ENCODE results near the gene CLN5.
"Not testable (repeated sequence)": the region's sequence is repeated elsewhere in the genome, so short reads cannot be mapped to it uniquely, and the experiment has no call there.

The CLN5 gene

DNA sequence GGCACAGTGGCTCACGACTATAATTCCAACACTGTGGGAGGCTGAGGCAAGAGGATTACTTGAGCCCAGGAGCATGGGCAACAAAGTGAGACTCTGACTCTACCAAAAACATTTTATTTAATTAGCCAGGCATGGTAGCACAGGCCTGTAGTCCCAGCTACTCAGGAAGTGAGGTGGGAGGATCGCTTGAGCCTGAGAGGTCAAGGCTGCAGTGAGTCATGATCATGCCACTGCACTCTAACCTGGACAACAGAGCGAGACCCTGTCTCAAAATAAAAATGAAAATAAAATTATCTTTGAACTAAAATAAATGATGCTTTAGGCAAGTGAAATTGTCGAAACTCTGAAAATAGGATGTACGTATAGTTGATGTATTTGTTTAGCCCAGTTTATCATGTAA, 8.2 kb upstream of the CLN5 start:
- TF ChIP-seq JUND (IDR thresholded peaks at IDR 0.05; ENCODE audit: low read depth), result no peak
- in situ Hi-C loops (cut with HindIII; ENCODE audit: low pct_unique_long_range_greater_than_20kb, low sequenced_read_pairs), result no loop called here
- DNase-seq (ENCODE audit: low read depth in 1 of 2, low spot score in 1 of 2), result no peak

DNA sequence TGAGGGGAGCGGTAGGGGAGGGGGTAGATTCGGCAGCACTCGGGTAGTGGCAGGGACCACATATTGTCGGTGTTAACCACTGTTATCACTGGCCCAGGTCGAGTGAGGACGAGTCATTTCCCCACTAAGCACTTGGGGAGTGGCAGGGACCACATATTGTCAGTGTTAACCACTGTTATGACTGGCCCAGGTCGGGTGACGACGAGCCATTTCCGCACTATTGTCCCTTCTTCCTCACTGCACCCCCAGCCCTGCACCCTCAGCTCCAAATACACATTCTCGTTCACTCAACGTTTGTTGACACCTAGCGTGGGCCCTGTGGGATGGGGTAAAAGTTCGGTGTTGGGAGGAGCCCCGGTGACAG, 467 bp upstream of the CLN5 start:
- no peak for TF ChIP-seq JUND (IDR thresholded peaks at IDR 0.05; ENCODE audit: low read depth)
- DNase-seq (ENCODE audit: low read depth in 1 of 2, low spot score in 1 of 2), result no peak
- in situ Hi-C loops (cut with HindIII; ENCODE audit: low pct_unique_long_range_greater_than_20kb, low sequenced_read_pairs), result no loop called here

DNA sequence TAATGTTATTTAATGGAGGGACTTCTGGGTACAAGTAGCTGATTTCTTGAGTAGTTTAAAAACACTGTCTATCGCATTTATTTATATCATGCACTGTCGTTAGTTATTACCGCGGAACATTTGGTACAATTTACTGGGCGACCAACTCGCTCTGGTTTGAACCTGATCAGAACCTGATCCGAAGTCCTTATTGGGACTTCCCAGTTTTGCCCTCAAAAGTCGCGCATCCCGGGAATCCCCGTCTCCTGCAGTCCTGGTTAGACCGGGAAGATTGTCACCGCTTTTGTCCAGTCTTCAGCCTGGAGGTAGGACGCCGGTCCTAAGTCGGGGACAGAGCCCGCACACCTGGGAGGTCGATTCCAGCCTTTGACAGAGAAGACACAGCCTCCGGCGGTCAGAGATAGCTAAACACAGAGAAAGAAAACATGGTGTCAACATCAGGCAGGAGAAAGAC, 694 bp downstream of the CLN5 start:
- no peak for TF ChIP-seq JUND (IDR thresholded peaks at IDR 0.05; ENCODE audit: low read depth)
- in situ Hi-C loops (cut with HindIII; ENCODE audit: low pct_unique_long_range_greater_than_20kb, low sequenced_read_pairs), result no loop called here
- DNase-seq (ENCODE audit: low read depth in 1 of 2, low spot score in 1 of 2), result peak in 1 of 2 experiments; percentile 24

DNA sequence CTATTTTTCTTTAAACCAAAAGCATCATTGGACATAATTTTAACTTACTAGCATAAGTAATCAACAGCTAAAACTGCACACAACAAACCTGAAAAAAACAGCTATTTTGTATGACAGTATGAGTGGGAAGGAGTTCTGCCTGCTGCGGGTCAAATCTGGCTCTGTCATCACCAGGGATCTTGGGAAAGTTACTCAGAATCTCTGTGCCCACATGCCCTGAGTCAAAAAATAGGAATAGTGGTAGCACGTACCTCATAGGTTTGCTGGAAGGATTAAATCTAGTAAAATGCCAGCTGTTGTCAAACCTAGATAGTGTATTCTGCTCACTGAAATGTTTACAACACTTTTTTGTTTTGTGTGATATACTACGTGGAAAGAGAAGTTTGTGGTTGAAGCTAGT, 1.1 kb downstream of the CLN5 start:
- TF ChIP-seq JUND (IDR thresholded peaks at IDR 0.05; ENCODE audit: low read depth), result no peak
- in situ Hi-C loops (cut with HindIII; ENCODE audit: low pct_unique_long_range_greater_than_20kb, low sequenced_read_pairs), result no loop called here
- no peak for DNase-seq (ENCODE audit: low read depth in 1 of 2, low spot score in 1 of 2)

DNA sequence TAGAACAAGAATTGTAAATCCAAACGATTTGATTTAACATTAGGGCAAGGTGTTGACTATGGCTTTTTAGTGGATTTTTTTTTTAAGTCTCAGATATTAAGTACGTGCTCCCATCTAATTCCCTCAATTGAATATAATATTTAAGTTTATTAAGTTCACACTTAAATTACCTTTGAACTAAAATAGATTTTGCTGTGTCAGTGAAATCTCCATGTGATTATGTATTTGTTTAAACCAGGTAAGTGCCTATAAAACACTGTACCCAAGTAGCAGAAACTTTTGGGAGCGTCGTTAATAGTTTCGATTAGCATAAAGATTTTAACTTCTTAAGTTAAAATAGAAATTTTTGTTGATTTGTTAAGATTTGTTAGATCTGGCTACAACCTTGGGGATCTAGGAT, 1.6 kb downstream of the CLN5 start:
- TF ChIP-seq JUND (IDR thresholded peaks at IDR 0.05; ENCODE audit: low read depth), result no peak
- in situ Hi-C loops (cut with HindIII; ENCODE audit: low pct_unique_long_range_greater_than_20kb, low sequenced_read_pairs), result no loop called here
- DNase-seq (ENCODE audit: low read depth in 1 of 2, low spot score in 1 of 2), result no peak

DNA sequence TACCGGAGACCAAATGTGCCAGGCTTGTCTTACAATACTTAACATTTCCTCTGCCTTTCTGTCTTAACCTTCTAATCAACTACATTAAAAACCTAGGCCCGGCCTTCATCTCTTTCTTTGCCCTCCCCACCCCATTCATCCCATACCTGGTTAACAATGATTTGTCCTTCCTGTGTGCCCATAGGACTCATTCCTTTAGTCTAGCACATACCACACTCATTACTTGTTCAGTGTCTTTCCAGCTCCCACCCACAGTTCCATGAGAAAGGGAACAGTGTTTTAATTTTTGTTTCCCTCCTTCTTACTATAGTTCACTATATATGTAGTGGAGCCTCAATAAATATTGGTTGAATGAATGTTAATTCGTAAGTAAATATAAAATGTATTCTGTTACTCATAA, 2.4 kb downstream of the CLN5 start:
- no peak for TF ChIP-seq JUND (IDR thresholded peaks at IDR 0.05; ENCODE audit: low read depth)
- in situ Hi-C loops (cut with HindIII; ENCODE audit: low pct_unique_long_range_greater_than_20kb, low sequenced_read_pairs), result no loop called here
- no peak for DNase-seq (ENCODE audit: low read depth in 1 of 2, low spot score in 1 of 2)

DNA sequence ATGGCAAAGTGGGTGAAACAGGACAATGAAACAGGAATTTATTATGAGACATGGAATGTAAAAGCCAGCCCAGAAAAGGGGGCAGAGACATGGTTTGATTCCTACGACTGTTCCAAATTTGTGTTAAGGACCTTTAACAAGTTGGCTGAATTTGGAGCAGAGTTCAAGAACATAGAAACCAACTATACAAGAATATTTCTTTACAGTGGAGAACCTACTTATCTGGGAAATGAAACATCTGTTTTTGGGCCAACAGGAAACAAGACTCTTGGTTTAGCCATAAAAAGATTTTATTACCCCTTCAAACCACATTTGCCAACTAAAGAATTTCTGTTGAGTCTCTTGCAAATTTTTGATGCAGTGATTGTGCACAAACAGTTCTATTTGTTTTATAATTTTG, 8.6 kb downstream of the CLN5 start:
- in situ Hi-C loops (cut with HindIII; ENCODE audit: low pct_unique_long_range_greater_than_20kb, low sequenced_read_pairs), result no loop called here
- no peak for DNase-seq (ENCODE audit: low read depth in 1 of 2, low spot score in 1 of 2)
- TF ChIP-seq JUND (IDR thresholded peaks at IDR 0.05; ENCODE audit: low read depth), result no peak

DNA sequence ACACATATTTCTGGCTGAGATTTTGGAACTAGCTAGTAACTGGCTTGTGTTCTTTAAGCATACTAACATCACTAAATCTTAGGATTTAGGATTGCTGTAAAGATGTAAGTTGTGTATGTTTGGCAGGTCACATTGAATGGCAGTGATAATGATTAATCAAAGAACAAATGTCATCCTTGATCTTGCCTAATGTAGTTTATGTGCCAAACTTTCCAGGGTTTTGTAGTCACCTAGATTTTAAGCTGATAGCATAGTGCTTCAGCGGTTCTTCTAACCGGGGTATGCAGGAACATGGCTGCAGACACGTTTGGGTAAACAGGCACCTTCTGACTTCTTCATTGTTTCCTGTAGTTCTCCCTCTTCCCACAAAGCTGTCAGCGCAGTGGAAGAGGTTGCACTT, 9.7 kb downstream of the CLN5 start:
- in situ Hi-C loops (cut with HindIII; ENCODE audit: low pct_unique_long_range_greater_than_20kb, low sequenced_read_pairs), result no loop called here
- no peak for DNase-seq (ENCODE audit: low read depth in 1 of 2, low spot score in 1 of 2)
- no peak for TF ChIP-seq JUND (IDR thresholded peaks at IDR 0.05; ENCODE audit: low read depth)

DNA sequence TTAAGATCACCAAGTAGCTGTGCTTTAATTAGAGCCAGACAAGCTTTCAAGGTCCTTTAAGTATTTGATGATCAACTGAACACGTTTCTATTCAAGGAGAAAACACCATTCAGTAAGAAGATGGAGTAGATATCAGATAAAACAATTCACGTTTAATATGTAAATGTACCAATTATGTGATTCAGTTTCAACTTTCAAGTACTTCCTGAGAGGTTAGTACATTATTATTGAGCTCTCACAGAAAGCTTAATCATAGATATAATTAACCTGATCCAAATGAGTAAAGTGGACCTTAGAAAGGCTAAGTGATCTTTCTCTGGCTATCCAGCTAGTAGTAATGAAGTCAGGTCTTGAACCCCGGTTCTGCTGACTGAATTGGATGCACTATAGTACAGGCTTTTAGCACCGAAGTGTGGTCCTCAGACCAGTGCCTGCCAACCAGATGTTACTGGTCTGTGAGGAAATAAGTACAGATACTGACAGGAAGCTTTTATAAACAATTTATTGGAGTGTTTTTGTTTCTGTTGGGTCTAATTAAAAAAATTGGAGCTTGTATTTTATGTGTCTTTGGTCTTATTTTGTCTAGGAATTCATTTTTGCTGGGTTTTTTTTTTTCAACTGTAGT, 10.2 kb downstream of the CLN5 start:
- in situ Hi-C loops (cut with HindIII; ENCODE audit: low pct_unique_long_range_greater_than_20kb, low sequenced_read_pairs), result no loop called here
- TF ChIP-seq JUND (IDR thresholded peaks at IDR 0.05; ENCODE audit: low read depth), result no peak
- DNase-seq (ENCODE audit: low read depth in 1 of 2, low spot score in 1 of 2), result no peak

DNA sequence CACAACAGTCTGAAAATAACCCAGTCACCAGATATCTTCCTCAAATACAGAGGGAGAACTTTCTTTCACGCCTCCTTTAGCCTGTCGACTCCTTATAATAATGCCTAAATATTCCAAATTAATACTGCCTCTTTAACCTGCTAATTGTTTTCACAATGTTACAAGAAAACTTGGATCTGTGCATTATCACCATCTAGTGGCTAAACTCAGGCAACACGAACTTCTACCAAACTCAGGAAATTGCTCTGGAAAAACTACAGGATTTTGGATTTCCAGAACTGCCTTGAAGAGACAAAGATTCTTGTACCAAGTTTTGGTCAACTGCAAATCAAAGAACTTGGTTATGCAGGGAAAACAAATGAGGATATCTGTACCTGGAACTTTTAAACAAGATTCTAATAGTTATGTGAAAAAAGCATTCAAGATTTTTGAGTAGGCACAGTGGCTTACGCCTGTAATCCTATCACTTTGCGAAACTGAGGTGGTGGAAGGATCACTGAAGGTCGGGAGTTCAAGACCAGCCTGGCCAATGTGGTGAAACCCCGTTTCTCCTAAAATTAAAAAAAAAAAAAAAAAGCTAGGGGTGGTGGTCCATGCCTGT, 10.8 kb downstream of the CLN5 start:
- in situ Hi-C loops (cut with HindIII; ENCODE audit: low pct_unique_long_range_greater_than_20kb, low sequenced_read_pairs), result no loop called here
- no peak for TF ChIP-seq JUND (IDR thresholded peaks at IDR 0.05; ENCODE audit: low read depth)
- DNase-seq (ENCODE audit: low read depth in 1 of 2, low spot score in 1 of 2), result peak in 1 of 2 experiments; percentile 34

DNA sequence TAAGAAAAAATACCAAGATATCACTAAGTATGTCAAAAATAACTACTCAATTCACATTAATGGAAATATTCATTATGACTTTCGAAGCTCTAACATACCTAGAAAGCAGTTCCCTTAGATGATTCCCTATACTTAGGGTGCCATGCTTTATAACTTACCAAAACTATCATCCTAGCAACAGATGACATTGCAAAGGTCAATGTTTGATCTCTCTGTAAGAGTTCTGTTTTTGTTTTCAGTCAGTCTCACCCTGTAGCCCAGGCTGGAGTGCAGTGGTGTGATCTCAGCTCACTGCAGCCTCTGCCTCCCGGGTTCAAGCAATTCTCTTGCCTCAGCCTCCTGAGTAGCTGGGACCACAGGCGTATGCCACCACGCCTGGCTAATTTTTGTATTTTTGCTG, 16.5 kb downstream of the CLN5 start:
- DNase-seq (ENCODE audit: low read depth in 1 of 2, low spot score in 1 of 2); in situ Hi-C loops (cut with HindIII; ENCODE audit: low pct_unique_long_range_greater_than_20kb, low sequenced_read_pairs): not testable (repeated sequence)

DNA sequence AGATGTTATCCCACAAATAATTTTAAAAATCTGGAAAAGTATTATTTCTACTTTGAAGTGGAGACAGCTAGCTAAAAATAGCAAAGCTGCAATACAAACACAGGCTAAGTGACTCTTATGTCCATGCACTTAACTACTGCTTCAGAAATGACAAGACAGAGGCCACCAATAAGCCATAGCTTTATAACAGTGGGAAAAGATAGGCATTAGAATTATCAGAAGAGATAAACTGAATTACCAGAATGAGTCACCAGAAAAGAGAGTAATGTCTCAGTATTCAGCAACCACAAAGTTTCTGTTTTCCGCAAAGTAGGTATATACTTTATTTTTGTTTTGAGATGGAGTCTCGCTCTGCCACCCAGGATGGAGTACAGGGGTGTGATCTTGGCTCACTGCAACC, 17.1 kb downstream of the CLN5 start:
- TF ChIP-seq JUND (IDR thresholded peaks at IDR 0.05; ENCODE audit: low read depth), result no peak
- no peak for DNase-seq (ENCODE audit: low read depth in 1 of 2, low spot score in 1 of 2)
- in situ Hi-C loops (cut with HindIII; ENCODE audit: low pct_unique_long_range_greater_than_20kb, low sequenced_read_pairs), result no loop called here

DNA sequence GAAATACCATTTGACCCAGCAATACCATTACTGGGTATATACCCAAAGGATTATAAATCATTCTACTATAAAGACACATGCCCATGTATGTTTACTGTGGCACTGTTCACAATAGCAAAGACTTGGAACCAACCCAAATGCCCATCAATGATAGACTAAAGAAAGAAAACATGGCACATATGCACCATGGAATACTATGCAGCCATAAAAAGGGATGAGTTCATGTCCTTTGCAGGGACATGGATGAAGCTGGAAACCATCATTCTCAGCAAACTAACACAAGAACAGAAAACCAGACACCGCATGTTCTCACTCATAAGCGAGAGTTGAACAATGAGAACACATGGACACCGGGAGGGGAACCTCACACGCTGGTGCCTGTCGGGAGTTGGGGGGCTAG, 17.8 kb downstream of the CLN5 start:
- DNase-seq (ENCODE audit: low read depth in 1 of 2, low spot score in 1 of 2); in situ Hi-C loops (cut with HindIII; ENCODE audit: low pct_unique_long_range_greater_than_20kb, low sequenced_read_pairs): not testable (repeated sequence)
